DLD1 (cell line): Measurements from ENCODE around the gene SNRNP40.
"Not testable (repeated sequence)": the region's sequence is repeated elsewhere in the genome, so short reads cannot be mapped to it uniquely, and the experiment has no call there.

Source experiments
- in situ Hi-C: cut with HindIII; loops from 2 replicates; pipeline ENCODE4 v1.10.0; 2017; ENCODE audit warnings: low sequenced_read_pairs

The SNRNP40 gene

DNA sequence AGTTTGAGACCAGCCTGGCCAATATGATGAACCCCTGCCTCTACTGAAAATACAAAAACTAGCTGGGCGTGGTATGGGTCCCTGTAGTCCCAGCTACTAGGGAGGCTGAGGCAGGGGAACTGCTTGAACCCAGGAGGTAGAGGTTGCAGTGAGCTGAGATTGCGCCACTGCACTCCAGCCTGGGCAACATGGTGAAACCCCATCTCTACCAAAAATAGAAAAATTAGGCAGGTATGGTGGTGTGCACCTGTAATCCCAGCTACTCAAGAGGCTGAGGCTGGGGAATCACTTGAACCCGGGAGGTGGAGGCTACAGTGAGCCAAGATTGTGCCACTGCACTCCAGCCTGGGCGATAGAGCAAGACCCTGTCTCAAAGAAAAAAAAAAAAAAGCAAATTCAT is 8.8 kb downstream of the SNRNP40 start:
- in situ Hi-C loops: not testable (repeated sequence)

DNA sequence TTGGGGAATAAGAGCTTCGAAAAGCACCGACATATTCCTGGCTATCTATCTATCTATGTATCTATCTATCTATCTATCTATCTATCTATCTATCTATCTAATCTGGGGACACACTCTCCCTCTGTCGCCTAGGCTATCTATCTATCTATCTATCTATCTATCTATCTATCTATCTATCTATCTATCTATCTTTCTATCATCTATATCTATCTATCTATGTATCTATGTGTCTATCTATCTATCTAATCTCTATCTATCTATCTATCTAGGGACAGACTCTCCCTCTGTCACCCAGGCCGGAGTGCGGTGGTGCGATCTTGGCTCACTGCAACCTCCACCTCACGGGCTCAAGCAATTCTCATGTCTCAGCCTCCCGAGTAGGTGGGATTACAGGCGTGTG is 14.2 kb downstream of the SNRNP40 start:
- in situ Hi-C loops: not testable (repeated sequence)

DNA sequence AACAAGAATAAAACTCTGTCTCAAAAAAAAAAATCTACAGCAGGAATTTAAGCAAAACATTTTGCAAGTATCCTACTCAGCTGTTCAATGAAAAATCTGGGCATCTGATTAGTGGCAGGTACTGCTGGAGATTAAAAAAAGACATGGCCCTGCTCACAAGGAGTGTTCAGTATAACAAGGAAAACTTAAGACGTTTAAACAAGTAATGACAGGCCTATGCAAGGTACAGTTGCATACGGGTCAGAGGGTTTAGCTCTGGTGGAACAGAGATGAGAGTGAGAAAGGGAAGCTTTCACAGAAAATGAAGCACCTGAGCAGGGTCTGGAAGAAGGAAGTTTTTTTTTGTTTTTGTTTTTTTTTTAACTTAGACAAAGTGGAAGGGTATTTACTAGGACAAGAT is 23.0 kb downstream of the SNRNP40 start:
- in situ Hi-C loops: loop anchor here (25.0 kb wide), 1 partner anchor 89 kb away; the partner anchor contains the start of gene FABP3

DNA sequence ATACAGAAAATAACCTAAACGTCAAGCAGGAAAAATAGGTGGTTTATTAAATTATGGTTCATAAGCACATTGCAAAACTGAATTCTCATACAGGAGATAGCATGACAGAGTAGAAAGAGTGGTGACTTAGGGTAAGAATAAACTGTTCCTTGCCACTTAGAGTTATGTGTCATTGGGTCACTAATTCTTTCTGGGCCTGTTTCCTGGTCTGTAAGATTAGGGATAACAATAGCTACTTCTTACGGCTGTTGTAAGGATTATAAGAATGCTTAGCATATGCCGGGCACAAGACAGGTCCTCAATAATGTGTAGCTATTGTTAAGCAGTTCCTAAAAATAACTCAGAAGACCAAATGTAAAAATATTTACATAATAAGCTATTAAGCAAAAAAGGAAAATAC is 24.2 kb downstream of the SNRNP40 start:
- in situ Hi-C loops: loop anchor here (25.0 kb wide), 1 partner anchor 90 kb away; the partner anchor contains the start of gene FABP3

DNA sequence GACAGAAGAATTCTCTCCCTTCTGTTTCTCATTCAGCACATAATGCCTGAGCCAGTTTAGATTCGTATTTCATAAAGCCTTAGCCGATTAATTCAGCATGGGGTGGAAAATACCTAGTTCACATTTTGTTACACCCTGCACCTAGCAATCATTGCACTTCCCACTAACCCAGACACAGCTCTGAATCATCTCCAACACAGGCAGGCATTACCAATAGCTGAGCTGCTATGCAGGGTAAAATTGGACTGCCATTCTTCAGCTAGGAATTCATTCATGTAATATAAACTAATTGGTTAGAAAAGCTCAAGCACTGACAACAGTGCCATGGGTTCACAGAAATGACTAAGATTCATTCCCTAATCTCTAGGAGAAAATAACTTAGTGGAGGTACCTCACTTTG is 30.0 kb downstream of the SNRNP40 start:
- in situ Hi-C loops: loop anchor here (10.0 to 25.0 kb wide), 2 partner anchors 72 to 96 kb away; partner anchors contain the start of gene FABP3

DNA sequence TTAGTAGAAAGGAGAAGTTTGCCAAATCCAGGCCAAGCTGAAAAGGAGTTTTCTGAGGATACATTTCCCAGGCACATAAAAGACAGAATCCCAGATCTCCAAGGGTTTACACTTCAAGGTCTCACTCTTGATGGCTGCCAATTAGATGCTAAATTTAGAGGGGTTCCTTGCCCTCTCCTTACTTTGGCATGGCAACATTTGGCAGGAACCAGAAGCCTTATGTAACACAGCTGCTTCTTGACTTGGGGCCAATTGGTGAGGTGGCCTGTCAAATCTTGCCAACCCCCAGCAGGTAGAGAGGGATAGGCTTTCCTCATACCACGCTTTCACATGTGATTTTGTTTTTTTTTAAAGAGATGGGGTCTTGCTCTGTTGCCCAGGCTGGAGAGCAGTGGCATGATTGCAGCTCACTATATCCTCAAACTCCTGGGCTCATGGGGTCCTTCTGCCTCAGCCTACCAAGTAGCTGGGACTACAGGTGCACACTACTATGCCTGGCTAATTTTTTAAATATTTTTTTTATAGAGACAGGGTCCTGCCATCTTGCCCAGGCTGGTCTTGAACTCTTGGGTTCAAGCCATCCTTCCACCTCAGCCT is 31.7 kb downstream of the SNRNP40 start:
- in situ Hi-C loops: loop anchor here (10.0 to 25.0 kb wide), 2 partner anchors 70 to 97 kb away; partner anchors contain the start of gene FABP3

DNA sequence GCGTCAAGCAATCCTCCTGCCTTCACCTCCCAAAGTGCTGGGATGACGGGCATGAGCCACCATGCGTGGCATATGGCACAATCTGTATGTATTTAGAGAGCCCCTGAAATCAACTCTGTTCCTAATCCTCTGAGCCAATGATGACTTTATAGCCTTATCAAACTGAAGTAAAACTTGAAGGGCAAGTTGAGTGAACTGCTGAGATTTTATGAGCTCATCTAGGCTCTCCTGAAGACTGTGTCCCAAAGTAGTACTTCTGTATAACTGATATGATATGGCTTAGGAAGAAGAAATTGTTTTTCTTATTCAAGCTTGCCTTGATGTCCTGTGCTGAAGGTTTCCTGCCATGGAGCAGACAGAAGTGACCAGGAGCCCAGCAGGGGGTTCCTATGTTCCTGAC is 33.2 kb downstream of the SNRNP40 start:
- in situ Hi-C loops: loop anchor here (10.0 to 25.0 kb wide), 2 partner anchors 69 to 99 kb away; partner anchors contain the start of gene FABP3

DNA sequence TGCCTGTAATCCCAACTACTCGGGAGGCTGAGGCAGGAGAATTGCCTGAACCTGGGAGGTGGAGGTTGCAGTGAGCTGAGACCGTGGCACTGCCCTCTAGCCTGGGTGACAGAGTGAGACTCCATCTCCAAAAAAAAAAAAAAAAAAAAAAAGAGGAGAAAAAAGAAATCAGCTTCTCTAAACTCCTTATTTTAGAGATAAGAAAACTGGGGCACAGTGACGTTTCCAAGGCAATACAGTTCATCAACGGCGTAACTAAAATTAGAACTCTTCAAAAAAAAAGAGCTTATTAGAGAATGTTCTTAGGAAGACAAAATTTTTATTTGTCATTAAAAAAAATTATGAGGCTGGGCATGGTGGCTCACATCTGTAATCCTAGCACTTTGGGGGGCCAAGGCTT is 34.2 kb downstream of the SNRNP40 start:
- in situ Hi-C loops: loop anchor here (10.0 to 25.0 kb wide), 2 partner anchors 68 to 100 kb away; partner anchors contain the start of gene FABP3

DNA sequence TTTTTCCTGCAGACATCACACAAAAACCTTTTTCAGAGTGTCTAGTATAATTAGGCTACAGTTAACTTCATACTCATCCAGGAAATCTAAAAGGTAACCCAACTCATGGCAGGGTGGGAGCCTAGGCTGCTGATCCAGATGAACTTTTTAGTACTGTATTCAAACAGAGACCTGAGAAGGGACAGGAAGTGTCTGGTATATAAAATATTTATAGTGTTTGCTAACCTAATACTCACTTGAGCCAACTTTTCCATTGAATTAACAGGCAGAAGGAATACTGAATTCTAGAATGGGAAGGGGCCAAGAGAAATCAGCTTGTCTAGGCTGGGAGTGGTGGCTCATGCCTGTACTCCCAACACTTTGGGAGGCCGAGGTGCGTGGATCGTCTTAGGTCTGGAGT is 34.7 kb downstream of the SNRNP40 start:
- in situ Hi-C loops: loop anchor here (10.0 to 25.0 kb wide), 2 partner anchors 67 to 100 kb away; partner anchors contain the start of gene FABP3

DNA sequence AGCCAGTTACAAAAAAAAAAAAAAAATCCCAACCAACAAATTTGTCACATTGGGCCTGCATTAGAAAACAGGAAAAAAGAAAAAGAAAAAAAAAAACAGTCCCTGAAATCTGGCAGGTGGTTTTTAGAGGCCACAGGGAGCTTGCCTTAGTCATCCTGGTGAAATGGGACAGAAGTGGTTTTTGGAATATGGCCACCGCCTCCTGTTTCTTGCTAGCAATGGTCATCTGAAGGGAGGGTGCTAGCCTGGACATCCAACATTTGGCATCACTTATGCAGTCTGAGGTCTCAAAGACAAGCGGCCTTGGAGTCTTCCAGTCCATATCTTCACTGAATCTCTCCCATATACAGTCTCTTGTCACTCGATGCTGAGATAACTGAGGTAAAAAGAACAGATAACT is 36.8 kb downstream of the SNRNP40 start:
- in situ Hi-C loops: loop anchor here (10.0 to 25.0 kb wide), 2 partner anchors 65 to 103 kb away; partner anchors contain the start of gene FABP3

DNA sequence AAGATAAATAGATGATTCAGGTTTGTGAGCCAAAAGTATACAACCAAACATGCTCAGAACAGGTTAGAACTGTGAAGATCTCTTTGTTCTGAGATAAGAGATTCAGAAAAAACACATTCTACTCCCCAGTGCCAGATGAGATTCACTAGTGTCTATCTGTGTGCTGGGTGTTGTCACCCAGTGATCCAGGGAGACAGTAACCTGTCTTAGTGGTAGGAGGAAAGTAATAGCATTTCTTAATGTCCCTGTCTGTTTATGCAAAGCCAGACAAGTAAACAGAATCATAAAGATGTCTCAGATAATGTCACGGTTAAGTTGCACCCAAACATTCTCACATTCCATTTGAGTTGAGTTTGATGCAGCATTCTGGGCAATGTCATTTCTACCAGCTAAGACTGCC is 38.0 kb downstream of the SNRNP40 start:
- in situ Hi-C loops: loop anchor here (25.0 kb wide), 1 partner anchor 104 kb away; the partner anchor contains the start of gene FABP3

DNA sequence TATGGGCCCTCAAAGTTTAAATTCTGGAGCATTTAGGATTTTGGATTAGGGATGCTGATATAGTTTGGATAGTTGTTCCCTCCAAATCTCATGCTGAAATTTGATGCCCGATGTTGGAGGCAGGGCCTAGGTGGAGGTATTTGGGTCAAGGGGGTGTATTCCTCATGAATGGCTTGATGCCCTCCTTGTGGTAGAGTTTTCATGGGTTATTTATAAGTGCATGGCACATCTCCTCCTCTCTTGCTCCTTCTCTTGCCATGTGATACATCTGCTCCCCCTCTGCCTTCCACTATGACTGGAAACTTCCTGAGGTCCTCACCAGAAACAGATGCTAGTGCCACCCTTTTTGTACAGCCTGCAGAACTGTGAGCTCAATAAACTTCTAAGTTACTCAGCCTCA is 39.4 kb downstream of the SNRNP40 start:
- in situ Hi-C loops: loop anchor here (25.0 kb wide), 1 partner anchor 105 kb away; the partner anchor contains the start of gene FABP3

DNA sequence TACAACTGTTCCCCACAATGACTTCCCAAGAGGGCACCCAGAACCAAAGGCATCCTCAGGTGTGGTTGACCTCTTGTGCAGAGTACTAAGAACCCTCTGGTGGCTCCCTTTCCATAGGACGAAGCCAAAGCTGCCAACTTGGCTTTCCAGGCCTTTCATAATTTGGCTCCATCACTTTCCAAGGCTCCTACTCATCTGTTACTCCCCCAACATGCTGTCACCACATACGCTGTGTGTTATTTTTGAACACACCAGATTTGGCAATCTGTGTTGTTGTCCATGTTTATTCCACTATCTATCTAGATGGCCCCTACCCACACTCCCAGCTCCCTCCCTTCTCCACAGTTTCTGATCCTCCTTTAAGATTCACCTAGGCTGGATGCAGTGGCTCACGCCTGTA is 46.7 kb downstream of the SNRNP40 start:
- in situ Hi-C loops: loop anchor here (25.0 kb wide), 1 partner anchor 112 kb away; the partner anchor contains the start of gene FABP3

DNA sequence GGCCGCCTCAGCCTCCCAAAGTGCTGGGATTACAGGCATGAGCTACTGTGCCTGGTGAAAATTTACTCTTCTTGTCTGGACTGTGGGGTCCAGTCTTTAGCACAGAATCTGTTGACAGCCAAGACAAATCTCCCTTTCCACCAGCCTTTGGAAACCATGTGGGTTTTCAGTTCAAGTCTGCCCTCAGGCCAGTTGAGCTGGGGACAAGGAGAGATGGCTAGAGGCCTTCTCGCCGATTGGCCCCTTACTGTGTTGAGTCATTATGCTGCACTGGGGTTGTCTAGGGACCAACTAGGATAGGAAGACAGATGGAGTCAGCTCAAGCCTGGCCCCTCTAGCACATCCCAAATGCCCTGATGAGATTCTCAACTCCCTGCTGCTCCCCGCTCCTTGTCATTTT is 48.3 kb downstream of the SNRNP40 start:
- in situ Hi-C loops: no loop called here

DNA sequence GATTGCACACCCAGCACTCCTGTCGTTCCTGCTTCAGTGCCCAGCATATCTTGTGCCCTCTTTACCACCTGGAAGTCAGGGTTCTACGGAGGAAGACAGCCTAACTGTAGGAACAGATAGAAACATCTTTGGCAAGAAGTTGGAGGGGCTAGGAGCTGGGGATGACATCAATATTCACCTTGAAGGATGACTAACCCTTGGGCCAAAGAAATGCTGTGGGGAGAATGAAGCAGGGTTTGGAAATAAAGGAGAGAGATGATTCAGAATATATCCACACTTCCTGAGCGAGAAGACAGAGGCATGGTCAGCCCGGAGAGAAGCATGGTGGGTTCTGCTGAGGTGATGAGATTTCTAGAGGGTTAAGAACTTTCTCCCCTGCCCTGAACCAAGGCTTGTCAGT is 52.3 kb downstream of the SNRNP40 start:
- in situ Hi-C loops: no loop called here

DNA sequence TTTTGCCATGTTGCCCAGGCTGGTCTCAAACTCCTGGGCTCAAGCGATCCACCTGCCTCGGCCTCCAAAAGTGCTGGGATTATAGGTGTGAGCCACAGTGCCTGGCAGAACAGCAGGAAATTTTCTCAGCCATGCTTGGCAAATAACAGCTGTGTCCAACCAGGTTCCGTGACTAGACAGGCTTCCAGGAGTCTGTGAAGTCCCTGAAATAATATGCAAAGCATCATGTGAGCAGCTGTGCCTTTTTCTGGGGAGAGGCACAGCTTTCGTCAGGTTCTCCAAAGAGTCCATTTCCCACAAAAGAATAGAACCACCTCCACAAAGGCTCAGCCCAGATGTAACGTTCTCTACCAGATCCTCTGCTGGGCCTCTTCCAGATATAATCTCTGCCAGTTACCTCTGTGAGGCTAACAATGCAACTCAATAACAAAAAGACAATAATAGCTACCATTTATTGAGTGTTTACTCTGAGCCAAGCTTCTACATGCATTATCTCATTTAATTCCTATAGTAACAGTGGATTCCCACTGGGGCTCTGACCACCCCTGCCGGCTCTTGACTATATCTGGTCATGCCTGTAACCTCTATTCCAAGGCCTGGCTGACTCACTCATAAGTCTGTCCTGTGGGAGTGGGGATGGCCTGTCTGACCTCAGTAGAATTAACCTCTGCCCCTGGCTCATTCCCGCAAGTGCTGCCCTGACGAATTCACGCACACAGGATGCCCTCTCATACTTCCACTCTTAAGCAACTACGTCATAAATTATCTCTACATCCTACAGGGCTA is 52.9 kb downstream of the SNRNP40 start:
- in situ Hi-C loops: no loop called here

DNA sequence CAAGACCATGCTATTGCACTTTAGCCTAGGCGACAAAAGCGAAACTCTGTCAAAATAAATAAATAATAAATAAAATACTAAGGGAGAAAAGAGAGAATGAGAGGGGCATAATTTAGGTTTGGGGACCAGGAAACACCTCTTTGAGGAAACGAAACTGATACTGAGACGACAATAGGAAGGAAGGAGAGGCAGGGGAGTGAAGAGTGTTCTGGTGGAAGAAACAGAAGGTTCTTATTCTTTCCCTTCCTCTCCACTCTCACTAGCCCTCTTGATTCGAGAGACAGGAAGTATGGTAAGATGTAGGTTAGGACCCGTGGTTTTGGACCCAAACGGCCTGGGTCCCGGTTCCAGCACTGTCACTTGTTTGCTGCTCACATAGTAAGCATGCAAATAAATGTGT is 55.3 kb downstream of the SNRNP40 start:
- in situ Hi-C loops: no loop called here

DNA sequence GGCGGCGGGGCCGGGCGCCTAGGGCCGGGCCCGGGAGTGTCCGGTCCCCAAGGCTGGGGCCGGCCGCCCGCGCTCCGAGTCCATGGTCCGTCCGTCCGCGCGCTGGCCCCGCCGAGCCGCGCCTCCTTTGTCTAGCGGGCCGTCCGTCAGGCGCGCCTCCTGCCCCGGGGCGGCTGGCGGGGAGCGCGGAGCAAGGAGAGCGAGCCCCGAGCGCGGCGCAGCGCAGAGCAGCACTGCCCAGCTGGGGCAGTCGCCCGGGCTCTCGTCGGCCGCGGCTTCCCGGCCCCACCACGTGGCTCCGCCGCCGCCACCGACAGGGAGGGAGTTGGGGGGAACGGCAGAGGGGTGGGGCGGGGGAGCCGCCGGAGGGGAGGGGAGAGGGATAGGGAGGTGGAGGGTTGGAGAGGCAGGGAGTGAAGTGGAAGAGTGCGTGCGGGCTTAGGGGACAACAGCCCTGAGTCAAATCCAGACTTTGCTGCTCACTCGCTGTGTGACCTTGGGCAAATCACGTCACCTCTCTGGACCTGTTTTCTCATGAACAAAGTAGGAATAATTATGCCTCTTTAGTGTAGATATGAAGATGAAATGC is 56.8 kb downstream of the SNRNP40 start, which contains the start of gene NKAIN1:
Gene NKAIN1 (minus strand): TSS at position 235 of the 589 bp plus-strand sequence. CDS start 340 bp downstream, outside the sequence.
- in situ Hi-C loops: no loop called here

DNA sequence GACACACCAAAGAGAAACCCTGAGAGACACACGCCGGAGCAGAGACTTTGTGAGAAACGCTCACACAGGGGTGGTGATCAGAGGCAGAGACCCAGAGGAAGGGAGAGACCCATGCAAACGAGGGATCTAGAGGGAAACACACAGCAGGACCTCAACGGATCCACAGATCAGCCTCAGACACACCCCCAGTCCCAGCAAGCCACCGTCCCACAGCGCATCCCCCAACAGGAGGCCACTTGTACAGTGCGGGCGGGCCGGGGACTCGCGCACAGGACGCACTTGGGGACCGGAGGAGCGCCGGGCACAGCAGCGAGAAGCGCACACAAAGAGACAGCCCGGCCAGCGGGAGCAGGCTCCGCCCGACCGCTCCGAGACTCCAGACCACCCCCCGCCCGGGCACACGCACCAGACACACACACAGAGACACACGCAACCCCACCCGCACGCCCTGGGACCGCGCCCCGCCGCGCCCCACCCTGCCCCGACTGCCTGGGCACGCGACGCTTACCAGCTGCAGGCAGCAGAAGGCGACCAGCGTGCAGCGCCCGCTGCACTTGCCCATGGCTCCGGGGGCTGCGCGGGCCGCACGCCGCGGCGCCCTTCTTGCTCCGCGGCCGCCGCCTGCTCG is 57.5 kb downstream of the SNRNP40 start:
- in situ Hi-C loops: no loop called here

DNA sequence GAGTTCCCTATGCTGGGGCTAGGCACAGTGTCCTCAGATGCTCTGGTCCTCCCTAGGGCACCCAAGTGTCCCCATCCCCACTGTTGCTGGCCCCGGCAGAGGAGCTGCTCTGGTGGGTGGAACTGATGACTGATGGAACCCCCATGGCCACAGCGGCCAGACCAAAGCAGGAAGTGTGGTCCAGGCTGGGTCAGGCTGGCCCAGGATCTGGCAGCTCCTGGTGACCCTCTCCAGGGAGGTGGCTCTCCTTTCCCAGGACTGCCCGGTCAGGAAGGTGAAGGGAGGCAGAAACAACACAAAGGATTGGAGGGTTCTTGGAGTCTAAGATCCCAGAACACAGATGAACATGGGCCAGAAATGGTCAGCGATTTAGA is 58.0 kb downstream of the SNRNP40 start:
- in situ Hi-C loops: no loop called here

DNA sequence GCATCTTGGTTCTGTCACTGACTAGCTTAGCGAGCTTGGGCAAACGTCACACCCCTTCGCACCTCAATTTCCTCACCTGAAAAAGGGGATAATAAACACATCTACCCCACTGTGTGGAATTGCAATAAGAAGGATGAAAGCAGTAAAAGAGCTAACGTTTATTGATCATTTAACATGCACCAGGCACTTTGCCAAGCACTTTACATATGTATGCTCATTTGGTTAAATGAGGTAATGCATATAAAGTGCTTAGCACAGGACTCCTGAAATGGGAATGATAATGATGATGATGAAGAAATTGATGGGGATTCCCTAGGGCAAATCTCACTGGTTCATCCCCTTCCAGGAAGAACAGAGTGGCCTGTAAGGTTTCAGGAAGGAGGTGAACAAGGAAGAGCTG is 61.7 kb downstream of the SNRNP40 start:
- in situ Hi-C loops: no loop called here
